Erythroblast (primary cell): ENCODE measurements around the gene STK24.
A peak's percentile ranks its signal among the peaks of the same experiment; 100 is the strongest.
"Not testable (repeated sequence)": the region's sequence is repeated elsewhere in the genome, so short reads cannot be mapped to it uniquely, and the experiment has no call there.

Experiments
- DNase-seq, 2 experiments: peaks; one replicate each; lab custom pipeline; 2025; lab: John Stamatoyannopoulos, UW
- GATA1 ChIP-seq: IDR thresholded peaks from 2 replicates; pipeline ENCODE4 v1.6.1; 2011; ENCODE audit warnings: low read depth, mild to moderate bottlenecking, control low read depth, low read length, moderate library complexity
- POLR2A ChIP-seq: IDR thresholded peaks from 2 replicates; pipeline ENCODE4 v1.6.1; 2011; ENCODE audit warnings: mild to moderate bottlenecking, low read length

The STK24 gene

GRCh38 chr13:98571955-98572662 is 4.8 kb downstream of the STK24 start:
- TF ChIP-seq POLR2A (no peak), GATA1 (no peak)
- DNase-seq: peak; percentile 17 to 27

- DNase-seq: peak in 1 of 2 experiments; percentile 20
- TF ChIP-seq POLR2A (no peak), GATA1 (no peak)
Observed at GRCh38 chr13:98570929-98571372, 6.0 kb downstream of the STK24 start.

GRCh38 chr13:98569494-98570367 is 7.2 kb downstream of the STK24 start:
- DNase-seq: not testable (repeated sequence)

GRCh38 chr13:98568918-98569317 is 8.0 kb downstream of the STK24 start:
- no peak for DNase-seq
- TF ChIP-seq GATA1: no peak
- no peak for TF ChIP-seq POLR2A

- no peak for DNase-seq
- TF ChIP-seq GATA1 (no peak), POLR2A (no peak)
Observed at GRCh38 chr13:98567140-98567539, 9.8 kb downstream of the STK24 start.

GRCh38 chr13:98565726-98566565 is 11.0 kb downstream of the STK24 start:
- no peak for TF ChIP-seq POLR2A
- TF ChIP-seq GATA1: no peak
- DNase-seq: no peak

- no peak for TF ChIP-seq GATA1
Observed at GRCh38 chr13:98564204-98564603, 12.7 kb downstream of the STK24 start.

GRCh38 chr13:98563071-98563470 is 13.8 kb downstream of the STK24 start:
- no peak for TF ChIP-seq POLR2A
- no peak for TF ChIP-seq GATA1
- no peak for DNase-seq

More at GRCh38 chr13:98564204-98564603, 12.7 kb downstream of the STK24 start:
- DNase-seq: no peak

GRCh38 chr13:98559169-98559568 is 17.7 kb downstream of the STK24 start:
- no peak for TF ChIP-seq GATA1
- TF ChIP-seq POLR2A: no peak
- no peak for DNase-seq

GRCh38 chr13:98557937-98558792 is 18.7 kb downstream of the STK24 start:
- peak in 1 of 2 experiments; percentile 23 for DNase-seq
- no peak for TF ChIP-seq POLR2A
- TF ChIP-seq GATA1: no peak

- TF ChIP-seq GATA1: no peak
- no peak for TF ChIP-seq POLR2A
- DNase-seq: peak; percentile 72 to 75
Observed at GRCh38 chr13:98556968-98557631, 19.8 kb downstream of the STK24 start.

GRCh38 chr13:98556142-98556816 is 20.6 kb downstream of the STK24 start:
- DNase-seq: no peak
- TF ChIP-seq POLR2A (no peak), GATA1 (no peak)
